ENCODE results near the gene ZNF619. TPM values are rescaled to one million over a fixed set of nuclear protein-coding genes. Genes with fewer than 3 reads are reported as not detected.

Gene ZNF619
- total and polyA plus RNA-seq, 2 of the 13 experiments (the other 11 are each of a cell fraction or from before 2014, with no cell fraction given) = 0.83 to 5.2 TPM

DNA sequence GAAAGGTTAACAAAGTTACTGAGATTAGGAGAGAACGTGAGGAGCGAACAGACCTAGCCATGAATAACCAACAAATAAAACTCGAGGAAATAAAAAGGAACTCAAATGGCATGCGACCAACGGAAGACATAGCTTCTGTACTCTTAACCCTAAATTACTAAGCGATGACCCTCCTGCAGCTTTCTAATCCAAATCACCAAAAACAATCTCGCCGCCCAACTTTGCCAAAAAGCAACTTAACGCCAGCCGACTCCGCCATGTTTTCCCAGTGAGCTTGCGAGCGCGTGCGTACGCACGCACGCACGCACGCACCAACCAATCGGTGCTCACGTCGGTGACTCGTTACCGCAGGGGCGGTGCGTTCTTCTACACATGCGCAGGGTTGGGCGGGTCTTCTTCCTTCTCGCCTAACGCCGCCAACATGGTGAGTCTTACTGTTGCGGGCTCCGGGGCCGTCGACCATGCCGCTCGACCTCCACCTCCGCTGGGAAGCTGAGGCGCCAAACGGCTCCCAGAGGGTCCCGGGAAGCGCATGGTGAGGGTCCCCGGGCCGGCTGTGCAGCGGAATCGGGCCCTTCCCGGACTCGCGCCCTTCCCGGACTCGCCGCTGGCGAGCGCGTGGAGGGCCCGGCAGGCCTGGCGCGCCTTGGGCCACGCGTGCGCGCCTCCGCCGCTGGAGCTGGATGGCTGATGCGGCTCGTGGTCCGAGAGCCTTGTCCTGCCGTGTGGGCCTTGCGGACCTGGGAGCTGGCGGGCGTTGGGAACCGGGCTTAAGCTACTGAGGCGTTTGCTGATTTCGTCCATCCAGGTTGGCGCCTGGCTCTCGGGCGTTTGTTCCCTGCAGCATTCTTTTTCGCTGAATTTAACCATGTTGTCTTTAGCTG lies 19.7 kb upstream of the ZNF619 start, which contains the start of gene RPL14 (continued):
- no peak for TF ChIP-seq BCLAF1 (IDR thresholded peaks at IDR 0.05)
- TF ChIP-seq SNRNP70 (IDR thresholded peaks at IDR 0.05; ENCODE audit: low read depth, low read length) = no peak
- TF ChIP-seq POGZ (CRISPR knock-in tag; IDR thresholded peaks at IDR 0.05) = peak; percentile 69; the same call in 1 of the 2 replicates
- TF ChIP-seq NRL (CRISPR knock-in tag; IDR thresholded peaks at IDR 0.05; ENCODE audit: borderline replicate concordance) = peak; percentile 72
- no peak for TF ChIP-seq RAD51 (IDR thresholded peaks at IDR 0.05; ENCODE audit: borderline replicate concordance)
- TF ChIP-seq, protein P1, sequence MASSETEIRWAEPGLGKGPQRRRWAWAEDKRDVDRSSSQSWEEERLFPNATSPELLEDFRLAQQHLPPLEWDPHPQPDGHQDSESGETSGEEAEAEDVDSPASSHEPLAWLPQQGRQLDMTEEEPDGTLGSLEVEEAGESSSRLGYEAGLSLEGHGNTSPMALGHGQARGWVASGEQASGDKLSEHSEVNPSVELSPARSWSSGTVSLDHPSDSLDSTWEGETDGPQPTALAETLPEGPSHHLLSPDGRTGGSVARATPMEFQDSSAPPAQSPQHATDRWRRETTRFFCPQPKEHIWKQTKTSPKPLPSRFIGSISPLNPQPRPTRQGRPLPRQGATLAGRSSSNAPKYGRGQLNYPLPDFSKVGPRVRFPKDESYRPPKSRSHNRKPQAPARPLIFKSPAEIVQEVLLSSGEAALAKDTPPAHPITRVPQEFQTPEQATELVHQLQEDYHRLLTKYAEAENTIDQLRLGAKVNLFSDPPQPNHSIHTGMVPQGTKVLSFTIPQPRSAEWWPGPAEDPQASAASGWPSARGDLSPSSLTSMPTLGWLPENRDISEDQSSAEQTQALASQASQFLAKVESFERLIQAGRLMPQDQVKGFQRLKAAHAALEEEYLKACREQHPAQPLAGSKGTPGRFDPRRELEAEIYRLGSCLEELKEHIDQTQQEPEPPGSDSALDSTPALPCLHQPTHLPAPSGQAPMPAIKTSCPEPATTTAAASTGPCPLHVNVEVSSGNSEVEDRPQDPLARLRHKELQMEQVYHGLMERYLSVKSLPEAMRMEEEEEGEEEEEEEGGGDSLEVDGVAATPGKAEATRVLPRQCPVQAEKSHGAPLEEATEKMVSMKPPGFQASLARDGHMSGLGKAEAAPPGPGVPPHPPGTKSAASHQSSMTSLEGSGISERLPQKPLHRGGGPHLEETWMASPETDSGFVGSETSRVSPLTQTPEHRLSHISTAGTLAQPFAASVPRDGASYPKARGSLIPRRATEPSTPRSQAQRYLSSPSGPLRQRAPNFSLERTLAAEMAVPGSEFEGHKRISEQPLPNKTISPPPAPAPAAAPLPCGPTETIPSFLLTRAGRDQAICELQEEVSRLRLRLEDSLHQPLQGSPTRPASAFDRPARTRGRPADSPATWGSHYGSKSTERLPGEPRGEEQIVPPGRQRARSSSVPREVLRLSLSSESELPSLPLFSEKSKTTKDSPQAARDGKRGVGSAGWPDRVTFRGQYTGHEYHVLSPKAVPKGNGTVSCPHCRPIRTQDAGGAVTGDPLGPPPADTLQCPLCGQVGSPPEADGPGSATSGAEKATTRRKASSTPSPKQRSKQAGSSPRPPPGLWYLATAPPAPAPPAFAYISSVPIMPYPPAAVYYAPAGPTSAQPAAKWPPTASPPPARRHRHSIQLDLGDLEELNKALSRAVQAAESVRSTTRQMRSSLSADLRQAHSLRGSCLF (CRISPR knock-in tag; IDR thresholded peaks at IDR 0.05; ENCODE audit: borderline replicate concordance) = no peak
- peak; percentile 44; the same call in 1 of the 2 replicates for TF ChIP-seq HDAC2 (CRISPR knock-in tag; IDR thresholded peaks at IDR 0.05)
- no peak; the same call in 1 of the 2 replicates for TF ChIP-seq TARDBP (CRISPR knock-in tag; IDR thresholded peaks at IDR 0.05)
- TF ChIP-seq CBFB (CRISPR knock-in tag; IDR thresholded peaks at IDR 0.05) = no peak; the same call in 1 of the 2 replicates
- peak; percentile 76; the same call in 1 of the 2 replicates for TF ChIP-seq ZMAT3 (CRISPR knock-in tag; conservative IDR thresholded peaks at IDR 0.05)
- peak; percentile 85; the same call in 1 of the 2 replicates for TF ChIP-seq TIGD3 (CRISPR knock-in tag; IDR thresholded peaks at IDR 0.05; ENCODE audit: borderline replicate concordance)
- TF ChIP-seq SMYD3 (CRISPR knock-in tag; IDR thresholded peaks at IDR 0.05) = no peak
- no peak for TF ChIP-seq CEBPG (CRISPR knock-in tag; IDR thresholded peaks at IDR 0.05)
- peak; percentile 81 for TF ChIP-seq HES4 (CRISPR knock-in tag; IDR thresholded peaks at IDR 0.05; ENCODE audit: borderline replicate concordance)
- TF ChIP-seq ETV6 (CRISPR knock-in tag; conservative IDR thresholded peaks at IDR 0.05) = no peak; the same call in 1 of the 2 replicates
- peak; percentile 14; the same call in 1 of the 2 replicates for TF ChIP-seq ZNF121 (CRISPR knock-in tag; IDR thresholded peaks at IDR 0.05)
- 0 out of 2 replicates have a peak, but pooled peaks have one; percentile 50 for TF ChIP-seq ZBTB25 (CRISPR knock-in tag; IDR thresholded peaks at IDR 0.05)
- TF ChIP-seq ZNF251 (CRISPR knock-in tag; IDR thresholded peaks at IDR 0.05) = no peak

All from HepG2 (cell line).